Measurements from ENCODE around the gene SBNO2.

SBNO2 gene

GRCh38 chr19:1167687-1168571 is 6.1 kb downstream of the SBNO2 start:
- DNase-seq (ENCODE audit: low spot score) = no peak

GRCh38 chr19:1166872-1167573 is 7.0 kb downstream of the SBNO2 start:
- DNase-seq (ENCODE audit: low spot score) = no peak

GRCh38 chr19:1164684-1165531 is 9.2 kb downstream of the SBNO2 start:
- DNase-seq (ENCODE audit: low spot score) = no peak

- DNase-seq (ENCODE audit: low spot score) = peak; percentile 45
These were observed 10.0 kb downstream of the SBNO2 start for GRCh38 chr19:1163934-1164683.

GRCh38 chr19:1163283-1163933 is 10.7 kb downstream of the SBNO2 start:
- no peak for DNase-seq (ENCODE audit: low spot score)

GRCh38 chr19:1162404-1163282 is 11.4 kb downstream of the SBNO2 start:
- DNase-seq (ENCODE audit: low spot score) = no peak

- no peak for DNase-seq (ENCODE audit: low spot score)
These were observed 12.4 kb downstream of the SBNO2 start for GRCh38 chr19:1161716-1162115.

GRCh38 chr19:1159864-1160595 is 14.0 kb downstream of the SBNO2 start:
- DNase-seq (ENCODE audit: low spot score) = no peak

- DNase-seq (ENCODE audit: low spot score) = no peak
These were observed 15.1 kb downstream of the SBNO2 start for GRCh38 chr19:1158885-1159448.

- no peak for DNase-seq (ENCODE audit: low spot score)
These were observed 15.9 kb downstream of the SBNO2 start for GRCh38 chr19:1157931-1158884.

- DNase-seq (ENCODE audit: low spot score) = no peak
These were observed 17.0 kb downstream of the SBNO2 start for GRCh38 chr19:1156830-1157615.

- no peak for DNase-seq (ENCODE audit: low spot score)
These were observed 17.7 kb downstream of the SBNO2 start for GRCh38 chr19:1156305-1156801.

GRCh38 chr19:1155352-1156304 is 18.4 kb downstream of the SBNO2 start:
- no peak for DNase-seq (ENCODE audit: low spot score)

GRCh38 chr19:1154731-1155351 is 19.2 kb downstream of the SBNO2 start:
- no peak for DNase-seq (ENCODE audit: low spot score)
